Peyer's patch (tissue), 4 donors: ENCODE data around the gene EMCN.

ENCODE experiments used
- CTCF ChIP-seq, 6 experiments: fragments of 450-650 bp in 4 of 6; fragments of 200-600 bp in 2 of 6; sonication (generic) in 1 of 6; IDR thresholded peaks; one replicate each; pipeline ENCODE4 v1.5.1; 2017 to 2019; ENCODE audit warnings: antibody characterized with exemption in 6 of 6, mild to moderate bottlenecking in 3 of 6, moderate library complexity in 1 of 6
- POLR2A ChIP-seq, 2 donors: fragments of 450-650 bp; IDR thresholded peaks; one replicate each; pipeline ENCODE4 v1.5.1; 2017; ENCODE audit warnings: antibody characterized with exemption in 2 of 2, mild to moderate bottlenecking in 2 of 2, moderate library complexity in 2 of 2

- TF ChIP-seq CTCF (IDR thresholded peaks at IDR 0.05) (no peak), POLR2A (IDR thresholded peaks at IDR 0.05) (no peak)
Measured at GRCh38 chr4:100379583-100380105, 138.2 kb downstream of the EMCN start.
